ENCODE results near the gene ASB4. TPM values are rescaled to one million over a fixed set of nuclear protein-coding genes. Genes with fewer than 3 reads are reported as not detected.
A peak's percentile ranks its signal among the peaks of the same experiment; 100 is the strongest.

ASB4 gene
- total RNA-seq, 2 donors from 2014 or later, result not detected

DNA sequence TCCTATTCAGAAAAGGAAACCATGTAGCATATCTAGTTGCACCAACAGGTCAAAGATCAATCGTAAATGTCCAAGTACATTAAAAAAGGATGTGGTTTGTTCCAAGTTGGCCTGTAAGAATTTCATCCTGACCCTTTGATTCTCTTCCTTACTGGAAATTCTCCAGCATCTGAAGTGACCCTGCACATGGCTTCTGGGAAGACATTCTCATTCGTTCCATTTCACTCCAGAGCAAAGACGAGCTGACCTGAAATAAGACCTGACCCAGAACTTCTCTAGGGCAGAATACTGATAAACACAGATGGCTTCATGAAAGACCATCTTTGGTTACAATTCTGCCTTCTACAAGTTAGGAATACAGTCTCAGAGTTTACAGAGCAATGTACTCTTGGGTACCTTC lies 39.8 kb downstream of the ASB4 start:
- no peak for TF ChIP-seq POLR2A (IDR thresholded peaks at IDR 0.05)
- TF ChIP-seq, protein P1, sequence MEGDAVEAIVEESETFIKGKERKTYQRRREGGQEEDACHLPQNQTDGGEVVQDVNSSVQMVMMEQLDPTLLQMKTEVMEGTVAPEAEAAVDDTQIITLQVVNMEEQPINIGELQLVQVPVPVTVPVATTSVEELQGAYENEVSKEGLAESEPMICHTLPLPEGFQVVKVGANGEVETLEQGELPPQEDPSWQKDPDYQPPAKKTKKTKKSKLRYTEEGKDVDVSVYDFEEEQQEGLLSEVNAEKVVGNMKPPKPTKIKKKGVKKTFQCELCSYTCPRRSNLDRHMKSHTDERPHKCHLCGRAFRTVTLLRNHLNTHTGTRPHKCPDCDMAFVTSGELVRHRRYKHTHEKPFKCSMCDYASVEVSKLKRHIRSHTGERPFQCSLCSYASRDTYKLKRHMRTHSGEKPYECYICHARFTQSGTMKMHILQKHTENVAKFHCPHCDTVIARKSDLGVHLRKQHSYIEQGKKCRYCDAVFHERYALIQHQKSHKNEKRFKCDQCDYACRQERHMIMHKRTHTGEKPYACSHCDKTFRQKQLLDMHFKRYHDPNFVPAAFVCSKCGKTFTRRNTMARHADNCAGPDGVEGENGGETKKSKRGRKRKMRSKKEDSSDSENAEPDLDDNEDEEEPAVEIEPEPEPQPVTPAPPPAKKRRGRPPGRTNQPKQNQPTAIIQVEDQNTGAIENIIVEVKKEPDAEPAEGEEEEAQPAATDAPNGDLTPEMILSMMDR (IDR thresholded peaks at IDR 0.05), result no peak
- no peak for DNase-seq
- intact Hi-C loops (cut with DNase I), result no loop called here
- H3K4me3 ChIP-seq, result no peak overlapping the region
- 36 to 60% methylated on average over 3 of the region's 3 CpGs for WGBS, 2 donors
- no peaks in the 10 kb centered on the region for H3K27me3 ChIP-seq
- H3K4me1 ChIP-seq, result peaks cover 6% of the 10 kb centered on the region
- no peaks in the 10 kb centered on the region for H3K9me3 ChIP-seq
- H3K27ac ChIP-seq, result no peak overlapping the region
- H3K36me3 ChIP-seq (replicated peaks in 1 of 2; ENCODE audit: insufficient read depth in 1 of 2, low read depth in 2 of 2), result no peaks in the 10 kb centered on the region
- no peak for ATAC-seq

- ATAC-seq (no peak), DNase-seq (no peak)
- intact Hi-C loops (cut with DNase I), result no loop called here
- TF ChIP-seq, protein P1 (IDR thresholded peaks at IDR 0.05), result no peak
- TF ChIP-seq POLR2A (IDR thresholded peaks at IDR 0.05), result no peak
- no peak overlapping the region for H3K4me3 ChIP-seq
- no peaks in the 10 kb centered on the region for H3K9me3 ChIP-seq
- H3K27me3 ChIP-seq, result no peaks in the 10 kb centered on the region
- 20 to 22% methylated on average over 7 of the region's 7 CpGs for WGBS, 2 donors
- no peaks in the 10 kb centered on the region for H3K36me3 ChIP-seq (replicated peaks in 1 of 2; ENCODE audit: insufficient read depth in 1 of 2, low read depth in 2 of 2)
- H3K27ac ChIP-seq, result no peak overlapping the region
- peaks cover 6% of the 10 kb centered on the region for H3K4me1 ChIP-seq
Measured at GRCh38 chr7:95526128-95526738, 40.5 kb downstream of the ASB4 start.

DNA sequence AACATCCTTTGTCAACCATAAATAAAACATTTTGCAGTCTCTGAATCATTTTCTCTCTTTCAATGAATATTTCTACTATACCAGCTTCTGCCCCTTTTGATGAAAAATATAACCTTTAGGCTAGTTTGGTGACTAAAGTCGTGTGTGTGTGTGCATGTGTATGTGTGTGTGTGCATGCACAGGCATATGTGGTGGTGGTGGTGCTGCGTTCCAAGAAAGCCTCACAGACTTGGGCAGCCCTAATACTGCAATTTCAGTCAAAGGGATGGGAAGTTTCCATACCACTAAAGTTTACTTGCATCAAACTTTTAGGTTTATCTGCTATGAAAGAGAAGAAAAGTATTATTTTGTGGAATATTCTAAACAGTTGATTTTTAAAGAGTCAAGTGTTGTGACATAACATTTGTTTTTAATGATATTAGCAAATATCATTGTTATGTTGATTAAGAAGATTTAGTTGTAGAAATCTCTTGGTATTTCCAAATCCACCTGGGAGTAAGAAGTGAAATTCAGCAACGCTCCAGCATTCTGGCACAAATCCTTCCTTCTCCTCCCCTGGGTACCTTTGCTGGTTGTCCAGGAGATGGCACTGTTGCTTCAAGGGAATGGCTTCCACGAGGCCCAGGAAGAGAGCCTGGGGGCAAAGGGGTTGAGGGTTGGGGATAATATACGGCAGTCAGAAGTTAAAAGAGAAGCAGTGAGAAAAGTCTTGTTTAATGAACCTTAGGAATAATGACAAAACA lies 41.5 kb downstream of the ASB4 start:
- intact Hi-C loops (cut with DNase I), result no loop called here

DNA sequence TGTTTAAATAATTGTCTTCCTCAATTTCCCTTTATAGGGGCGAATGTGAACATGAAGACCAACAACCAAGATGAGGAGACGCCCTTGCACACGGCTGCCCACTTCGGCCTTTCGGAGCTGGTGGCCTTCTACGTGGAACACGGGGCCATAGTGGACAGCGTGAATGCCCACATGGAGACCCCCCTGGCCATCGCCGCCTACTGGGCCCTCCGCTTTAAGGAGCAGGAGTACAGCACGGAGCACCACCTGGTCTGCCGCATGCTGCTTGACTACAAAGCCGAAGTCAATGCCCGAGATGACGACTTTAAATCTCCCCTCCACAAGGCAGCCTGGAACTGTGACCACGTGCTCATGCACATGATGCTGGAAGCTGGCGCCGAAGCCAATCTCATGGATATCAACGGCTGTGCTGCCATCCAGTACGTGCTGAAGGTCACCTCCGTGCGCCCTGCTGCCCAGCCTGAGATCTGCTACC lies 42.1 kb downstream of the ASB4 start:
- ATAC-seq, result peak; percentile 12
- TF ChIP-seq POLR2A (IDR thresholded peaks at IDR 0.05), result no peak
- TF ChIP-seq, protein P1 (IDR thresholded peaks at IDR 0.05), result peak in 1 of 7 experiments; percentile 1
- DNase-seq, result peak in 1 of 4 donors; percentile 21
- H3K4me1 ChIP-seq, result peaks cover 6% of the 10 kb centered on the region
- H3K4me3 ChIP-seq, result no peak overlapping the region
- H3K9me3 ChIP-seq, result no peaks in the 10 kb centered on the region
- H3K27me3 ChIP-seq, result no peaks in the 10 kb centered on the region
- intact Hi-C loops (cut with DNase I), result no loop called here
- no peak overlapping the region for H3K27ac ChIP-seq
- no peaks in the 10 kb centered on the region for H3K36me3 ChIP-seq (replicated peaks in 1 of 2; ENCODE audit: insufficient read depth in 1 of 2, low read depth in 2 of 2)
- WGBS, 2 donors, result 58 to 62% methylated on average over 22 to 23 of the region's 23 CpGs

More for the DNA sequence above, 41.5 kb downstream of the ASB4 start:
- DNase-seq (peak; percentile 54 to 65 (median 60)), ATAC-seq (peak; percentile 89)
- Histone ChIP-seq H3K27me3 (no peaks in the 10 kb centered on the region), H3K9me3 (no peaks in the 10 kb centered on the region), H3K4me3 (no peak overlapping the region), H3K4me1 (peaks cover 6% of the 10 kb centered on the region), H3K36me3 (replicated peaks in 1 of 2; ENCODE audit: insufficient read depth in 1 of 2, low read depth in 2 of 2) (no peaks in the 10 kb centered on the region), H3K27ac (no peak overlapping the region)
- TF ChIP-seq POLR2A (IDR thresholded peaks at IDR 0.05), result no peak
- TF ChIP-seq, protein P1 (IDR thresholded peaks at IDR 0.05), result peak; percentile 85 to 95 (median 92)
- WGBS, 2 donors, result 11 to 19% methylated on average over 5 of the region's 5 CpGs
